ENCODE results near the gene PDGFA. TPM values are rescaled to one million over a fixed set of nuclear protein-coding genes. Genes with fewer than 3 reads are reported as not detected.
A peak's percentile ranks its signal among the peaks of the same experiment; 100 is the strongest.

Gene PDGFA
- total RNA-seq, 2 donors from 2014 or later = 175 to 219 TPM

DNA sequence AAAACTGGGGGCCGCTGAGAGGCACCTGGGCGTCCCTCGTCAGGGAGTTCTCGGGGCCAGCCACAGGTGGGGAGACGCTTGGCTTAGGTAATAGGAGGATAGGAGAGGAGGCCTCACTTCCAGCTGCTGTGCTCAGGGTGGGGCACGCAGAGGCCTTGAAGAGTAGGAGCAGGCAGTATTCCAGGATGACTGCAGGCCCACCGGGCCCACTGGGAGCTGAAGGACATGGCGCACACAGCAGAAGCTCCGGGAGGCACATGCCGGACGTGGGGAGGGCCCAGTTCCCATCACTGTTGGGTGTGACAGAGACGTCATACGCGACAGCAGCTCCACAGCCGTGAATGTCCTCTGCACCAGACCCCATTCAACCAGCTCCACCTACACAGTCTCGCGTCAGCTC lies 22.0 kb upstream of the PDGFA start:
- Histone ChIP-seq H3K27ac (no peak overlapping the region), H3K27me3 (replicated peaks; ENCODE audit: insufficient read depth) (no peaks in the 10 kb centered on the region), H3K4me1 (ENCODE audit: control insufficient read depth in 1 of 2, low read depth in 2 of 2) (peaks cover 27 to 42% of the 10 kb centered on the region in 2 donors), H3K9me3 (no peaks in the 10 kb centered on the region), H3K4me3 (no peak overlapping the region), H3K36me3 (no peaks in the 10 kb centered on the region)
- DNase-seq (ENCODE audit: low spot score) (no peak), ATAC-seq (ENCODE audit: insufficient number of reproducible peaks, low FRiP score, low read depth) (no peak)
- TF ChIP-seq, protein P1, sequence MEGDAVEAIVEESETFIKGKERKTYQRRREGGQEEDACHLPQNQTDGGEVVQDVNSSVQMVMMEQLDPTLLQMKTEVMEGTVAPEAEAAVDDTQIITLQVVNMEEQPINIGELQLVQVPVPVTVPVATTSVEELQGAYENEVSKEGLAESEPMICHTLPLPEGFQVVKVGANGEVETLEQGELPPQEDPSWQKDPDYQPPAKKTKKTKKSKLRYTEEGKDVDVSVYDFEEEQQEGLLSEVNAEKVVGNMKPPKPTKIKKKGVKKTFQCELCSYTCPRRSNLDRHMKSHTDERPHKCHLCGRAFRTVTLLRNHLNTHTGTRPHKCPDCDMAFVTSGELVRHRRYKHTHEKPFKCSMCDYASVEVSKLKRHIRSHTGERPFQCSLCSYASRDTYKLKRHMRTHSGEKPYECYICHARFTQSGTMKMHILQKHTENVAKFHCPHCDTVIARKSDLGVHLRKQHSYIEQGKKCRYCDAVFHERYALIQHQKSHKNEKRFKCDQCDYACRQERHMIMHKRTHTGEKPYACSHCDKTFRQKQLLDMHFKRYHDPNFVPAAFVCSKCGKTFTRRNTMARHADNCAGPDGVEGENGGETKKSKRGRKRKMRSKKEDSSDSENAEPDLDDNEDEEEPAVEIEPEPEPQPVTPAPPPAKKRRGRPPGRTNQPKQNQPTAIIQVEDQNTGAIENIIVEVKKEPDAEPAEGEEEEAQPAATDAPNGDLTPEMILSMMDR (IDR thresholded peaks at IDR 0.05) = no peak

GRCh38 chr7:540997-541396 lies 21.4 kb upstream of the PDGFA start:
- DNase-seq (ENCODE audit: low spot score) (no peak), ATAC-seq (ENCODE audit: insufficient number of reproducible peaks, low FRiP score, low read depth) (no peak)
- Histone ChIP-seq H3K9me3 (no peaks in the 10 kb centered on the region), H3K27me3 (replicated peaks; ENCODE audit: insufficient read depth) (no peaks in the 10 kb centered on the region), H3K4me1 (ENCODE audit: control insufficient read depth in 1 of 2, low read depth in 2 of 2) (peaks cover 27 to 42% of the 10 kb centered on the region in 2 donors), H3K4me3 (no peak overlapping the region), H3K27ac (no peak overlapping the region), H3K36me3 (no peaks in the 10 kb centered on the region)
- TF ChIP-seq, protein P1 (IDR thresholded peaks at IDR 0.05) = no peak

DNA sequence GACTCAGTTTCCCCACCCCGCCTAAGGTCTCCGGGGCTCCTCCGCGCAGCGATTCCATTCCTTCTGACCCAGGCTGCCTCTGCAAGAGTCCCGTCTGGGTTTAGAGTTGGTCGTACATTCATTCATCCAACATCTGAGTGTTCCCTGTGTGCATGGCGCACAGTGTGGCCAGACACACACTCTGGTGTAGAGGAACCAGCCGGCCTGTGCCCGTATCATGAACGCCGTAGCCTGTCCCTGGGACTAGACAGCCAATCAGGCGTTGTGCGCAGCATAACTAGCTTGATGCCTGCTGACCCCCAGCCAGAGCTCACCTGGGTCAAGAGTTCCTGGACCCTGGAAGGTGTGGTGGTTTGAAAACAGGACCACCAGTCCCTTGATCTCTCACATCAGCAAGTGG lies 20.9 kb upstream of the PDGFA start:
- Histone ChIP-seq H3K4me1 (ENCODE audit: control insufficient read depth in 1 of 2, low read depth in 2 of 2) (peaks cover 27 to 42% of the 10 kb centered on the region in 2 donors), H3K36me3 (no peaks in the 10 kb centered on the region), H3K27me3 (replicated peaks; ENCODE audit: insufficient read depth) (no peaks in the 10 kb centered on the region), H3K9me3 (no peaks in the 10 kb centered on the region), H3K4me3 (no peak overlapping the region), H3K27ac (no peak overlapping the region)
- ATAC-seq (ENCODE audit: insufficient number of reproducible peaks, low FRiP score, low read depth) (no peak), DNase-seq (ENCODE audit: low spot score) (no peak)
- TF ChIP-seq, protein P1 (IDR thresholded peaks at IDR 0.05) = no peak

DNA sequence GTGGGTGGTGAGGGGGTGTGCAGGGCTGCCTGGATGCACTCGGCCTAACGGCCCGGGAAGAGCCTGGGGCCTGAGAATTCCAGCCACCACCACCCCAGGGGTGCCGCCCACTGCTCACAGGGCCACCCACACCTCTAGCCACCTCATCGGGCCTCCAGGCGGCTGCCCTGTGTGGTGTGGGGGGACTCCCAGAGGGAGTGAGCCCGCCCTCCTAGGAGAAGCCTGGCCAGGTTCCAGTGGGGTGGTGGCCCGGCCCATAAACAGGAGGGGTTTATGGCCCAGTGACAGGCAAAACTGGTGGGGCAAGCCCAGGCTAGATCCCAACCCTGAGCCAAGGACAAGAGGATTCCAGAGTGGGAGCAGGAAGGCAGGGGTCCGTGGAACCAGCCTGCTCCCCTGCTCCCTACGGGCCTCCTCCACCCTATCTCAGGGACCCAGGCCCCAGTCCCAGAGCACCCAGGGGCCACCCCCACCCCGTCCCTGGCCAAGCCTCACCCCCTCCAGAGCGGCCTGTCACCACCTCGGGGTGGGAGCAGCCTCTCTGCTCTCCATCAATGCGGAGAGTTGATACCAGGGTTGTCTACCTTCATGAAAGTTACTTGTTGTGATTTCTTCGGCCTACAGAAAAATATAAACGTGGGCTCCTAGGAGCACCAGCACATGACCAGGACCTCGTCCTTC lies 20.2 kb upstream of the PDGFA start:
- H3K27ac ChIP-seq = peak overlapping the region in 1 of 2 donors; percentile 0

More for the DNA sequence above, 20.2 kb upstream of the PDGFA start:
- no peaks in the 10 kb centered on the region for H3K36me3 ChIP-seq
- H3K4me3 ChIP-seq = no peak overlapping the region
- no peaks in the 10 kb centered on the region for H3K9me3 ChIP-seq
- peaks cover 27 to 42% of the 10 kb centered on the region in 2 donors for H3K4me1 ChIP-seq (ENCODE audit: control insufficient read depth in 1 of 2, low read depth in 2 of 2)
- no peak for DNase-seq (ENCODE audit: low spot score)
- TF ChIP-seq, protein P1 (IDR thresholded peaks at IDR 0.05) = no peak
- no peak for ATAC-seq (ENCODE audit: insufficient number of reproducible peaks, low FRiP score, low read depth)
- no peaks in the 10 kb centered on the region for H3K27me3 ChIP-seq (replicated peaks; ENCODE audit: insufficient read depth)
